ENCODE results near the gene RTKN2. TPM values are rescaled to one million over a fixed set of nuclear protein-coding genes. Genes with fewer than 3 reads are reported as not detected.

RTKN2 gene
- total and polyA plus RNA-seq, 2 of the 4 experiments (the other 2 are of a cell fraction) = 0.75 to 0.90 TPM

DNA sequence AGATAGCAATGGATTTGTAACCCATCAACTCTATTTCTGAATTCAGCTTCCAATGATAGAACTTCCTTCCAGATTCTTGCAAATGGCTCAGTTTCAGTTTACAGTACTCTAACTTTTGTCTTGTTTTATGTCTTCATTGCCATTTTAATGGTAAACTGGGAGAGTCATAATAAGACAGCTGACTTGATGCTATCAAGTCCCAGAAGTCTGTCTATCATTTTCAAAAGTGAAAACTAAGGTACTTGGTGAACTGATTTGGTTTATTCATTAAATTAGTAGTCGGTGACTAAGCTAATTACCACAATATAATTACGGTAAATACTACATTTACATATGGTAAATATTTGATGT, 25.0 kb downstream of the RTKN2 start:
- dilution Hi-C loops (cut with HindIII; ENCODE audit: low sequenced_read_pairs, unreplicated experiment) = no loop called here
- TF ChIP-seq, protein P1, sequence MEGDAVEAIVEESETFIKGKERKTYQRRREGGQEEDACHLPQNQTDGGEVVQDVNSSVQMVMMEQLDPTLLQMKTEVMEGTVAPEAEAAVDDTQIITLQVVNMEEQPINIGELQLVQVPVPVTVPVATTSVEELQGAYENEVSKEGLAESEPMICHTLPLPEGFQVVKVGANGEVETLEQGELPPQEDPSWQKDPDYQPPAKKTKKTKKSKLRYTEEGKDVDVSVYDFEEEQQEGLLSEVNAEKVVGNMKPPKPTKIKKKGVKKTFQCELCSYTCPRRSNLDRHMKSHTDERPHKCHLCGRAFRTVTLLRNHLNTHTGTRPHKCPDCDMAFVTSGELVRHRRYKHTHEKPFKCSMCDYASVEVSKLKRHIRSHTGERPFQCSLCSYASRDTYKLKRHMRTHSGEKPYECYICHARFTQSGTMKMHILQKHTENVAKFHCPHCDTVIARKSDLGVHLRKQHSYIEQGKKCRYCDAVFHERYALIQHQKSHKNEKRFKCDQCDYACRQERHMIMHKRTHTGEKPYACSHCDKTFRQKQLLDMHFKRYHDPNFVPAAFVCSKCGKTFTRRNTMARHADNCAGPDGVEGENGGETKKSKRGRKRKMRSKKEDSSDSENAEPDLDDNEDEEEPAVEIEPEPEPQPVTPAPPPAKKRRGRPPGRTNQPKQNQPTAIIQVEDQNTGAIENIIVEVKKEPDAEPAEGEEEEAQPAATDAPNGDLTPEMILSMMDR (conservative IDR thresholded peaks at IDR 0.05; ENCODE audit: low read depth, low read length) = no peak
- TF ChIP-seq MAZ (IDR thresholded peaks at IDR 0.05; ENCODE audit: borderline replicate concordance, low read depth, low read length) = no peak
- TF ChIP-seq NFE2L2 (IDR thresholded peaks at IDR 0.05; ENCODE audit: low read depth, low read length) = no peak
- TF ChIP-seq CEBPB (IDR thresholded peaks at IDR 0.05; ENCODE audit: low read depth, low read length) = no peak
- TF ChIP-seq BHLHE40 (IDR thresholded peaks at IDR 0.05; ENCODE audit: low read depth, low read length) = no peak
- TF ChIP-seq ELK1 (IDR thresholded peaks at IDR 0.05; ENCODE audit: borderline replicate concordance, low read depth, low read length) = no peak
- no peak for TF ChIP-seq MAFK (IDR thresholded peaks at IDR 0.05; ENCODE audit: low read depth, low read length)
- TF ChIP-seq POLR2A (IDR thresholded peaks at IDR 0.05; ENCODE audit: low read depth, low read length) = no peak
- no peak for TF ChIP-seq USF2 (IDR thresholded peaks at IDR 0.05; ENCODE audit: low read depth, low read length)
- no peak for TF ChIP-seq MXI1 (IDR thresholded peaks at IDR 0.05; ENCODE audit: borderline replicate concordance, low read depth, low read length)
- TF ChIP-seq RFX5 (IDR thresholded peaks at IDR 0.05; ENCODE audit: low read depth, low read length) = no peak
- TF ChIP-seq CHD1 (IDR thresholded peaks at IDR 0.05; ENCODE audit: low read depth, low read length) = no peak
- no peak for TF ChIP-seq SMC3 (IDR thresholded peaks at IDR 0.05; ENCODE audit: low read depth, low read length)
- no peak for TF ChIP-seq FOS (IDR thresholded peaks at IDR 0.05; ENCODE audit: low read depth, low read length)
- no peak for TF ChIP-seq RCOR1 (IDR thresholded peaks at IDR 0.05; ENCODE audit: insufficient replicate concordance, low read length)
- Histone ChIP-seq H2BK20ac (ENCODE audit: low read depth, low read length) (peak overlapping the region; percentile 94), H3K9ac (ENCODE audit: low read depth, low read length) (peak overlapping the region; percentile 96), H2BK15ac (ENCODE audit: low read depth, low read length) (peak overlapping the region; percentile 90), H2BK120ac (ENCODE audit: low read depth, low read length) (peak overlapping the region; percentile 96), H3K4me1 (ENCODE audit: control insufficient read depth, insufficient read depth, low read length) (peaks cover 7% of the 10 kb centered on the region), H3K4me2 (ENCODE audit: low read depth, low read length) (peak overlapping the region; percentile 89), H4K91ac (ENCODE audit: insufficient read depth, low read depth, low read length) (peak overlapping the region; percentile 91), H2AK5ac (ENCODE audit: low read depth, low read length) (peak overlapping the region; percentile 89), H3K18ac (ENCODE audit: low read depth, low read length) (peak overlapping the region; percentile 96), H2AK9ac (replicated peaks; ENCODE audit: low read depth, low read length, poor library complexity) (no peak overlapping the region), H3K36me3 (ENCODE audit: control insufficient read depth, insufficient read depth, low read length) (no peaks in the 10 kb centered on the region), H4K8ac (ENCODE audit: low read depth in 2 of 2, low read length in 2 of 2) (peak overlapping the region; percentile 41 to 83), H3K4me3 (ENCODE audit: insufficient read depth, low read depth, low read length) (peak overlapping the region; percentile 50), H3K9me1 (ENCODE audit: insufficient read depth, low read length) (0 out of 2 replicates have a peak, but pooled peaks cover 3% of the 10 kb centered on the region), H4K5ac (ENCODE audit: low read depth, low read length) (peak overlapping the region; percentile 95), H3K4ac (ENCODE audit: low read depth, low read length) (peak overlapping the region; percentile 91), H3K23ac (ENCODE audit: low read depth, low read length) (peak overlapping the region; percentile 94; the same call in 1 of the 2 replicates), H2BK5ac (ENCODE audit: low read depth, low read length, poor library complexity, severe bottlenecking) (peak overlapping the region; percentile 100), H3K79me1 (ENCODE audit: low read depth in 1 of 2, low read length in 2 of 2) (peaks cover 0 to 8% of the 10 kb centered on the region in 2 experiments; a peak in 2 of 4 replicates), H3K27me3 (ENCODE audit: control insufficient read depth, insufficient read depth, low read length) (no peaks in the 10 kb centered on the region), H4K20me1 (ENCODE audit: insufficient read depth, low read length) (no peaks in the 10 kb centered on the region), H3K9me3 (ENCODE audit: control insufficient read depth, insufficient read depth, low read length) (no peaks in the 10 kb centered on the region), H2AFZ (replicated peaks; ENCODE audit: low read length, poor library complexity) (no peak overlapping the region), H3K27ac (ENCODE audit: insufficient read depth, low read length) (peak overlapping the region; percentile 92), H3K14ac (replicated peaks; ENCODE audit: low read depth, low read length) (peak overlapping the region; percentile 92), H3K56ac (ENCODE audit: extremely low read depth, insufficient read depth, low read length) (peak overlapping the region; percentile 99)
- no CpG with 5 or more reads among the region's 2 CpGs for WGBS, 2 experiments (ENCODE audit: extremely low coverage in 2 of 2, insufficient read length in 1 of 2)
- in situ Hi-C loops (cut with MboI; ENCODE audit: low sequenced_read_pairs) = loop anchor here (25.0 kb wide), 2 partner anchors 1306 to 1431 kb away; partner anchors contain the start of gene RHOBTB1
- TSS peak; percentile 94 for BruUV-seq (replicated peaks)
- POLR2A ChIA-PET (ENCODE audit: unreplicated experiment) = interaction anchor here (0.6 to 1.8 kb wide), 6 partner anchors 12 to 195 kb away, joined by 3 to 16 read pairs (median 3); no protein-coding TSS in a partner anchor
- ATAC-seq (ENCODE audit: low read depth) (no peak), DNase-seq (no peak)
- intact Hi-C loops (cut with micrococcal nuclease) = loop anchor here (1.0 to 10.0 kb wide), 3 partner anchors 147 to 499 kb away; no protein-coding TSS in a partner anchor
- CTCF ChIA-PET = interaction anchor here (0.6 to 0.9 kb wide), 3 partner anchors 126 to 218 kb away, joined by 3 to 5 read pairs (median 3); no protein-coding TSS in a partner anchor

All from IMR-90 (cell line).